HG03457 (cell line): ENCODE data around the gene PIPOX.
"Not testable (repeated sequence)": the region's sequence is repeated elsewhere in the genome, so short reads cannot be mapped to it uniquely, and the experiment has no call there.

ENCODE experiments used
- ATAC-seq: cut with Tn5 transposase; IDR thresholded peaks from one replicate; pipeline ENCODE4 v1.9.1; 2021; ENCODE audit warnings: moderate number of reproducible peaks; ENCODE audit not compliant: unreplicated experiment

Gene PIPOX

DNA sequence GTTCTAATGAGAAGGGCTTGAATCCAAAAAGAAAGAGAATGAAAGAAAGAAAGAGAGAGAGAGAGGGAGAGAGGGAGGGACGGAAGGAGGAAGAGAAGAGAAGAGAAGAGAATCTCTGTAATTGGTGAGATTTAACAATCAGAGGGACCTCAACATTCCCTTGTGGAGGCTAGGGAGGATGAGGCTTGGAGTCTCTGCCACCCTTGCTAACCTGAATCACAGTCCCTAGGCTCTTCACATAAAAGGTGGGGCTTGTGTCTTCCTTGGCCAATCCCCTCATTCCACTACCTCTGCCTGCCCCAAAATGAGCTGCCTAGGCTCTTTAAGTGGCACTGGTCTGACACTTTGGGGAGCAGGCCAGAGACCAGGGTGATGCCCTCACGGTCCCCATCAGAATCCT lies 30.1 kb downstream of the PIPOX start:
- ATAC-seq = no peak

DNA sequence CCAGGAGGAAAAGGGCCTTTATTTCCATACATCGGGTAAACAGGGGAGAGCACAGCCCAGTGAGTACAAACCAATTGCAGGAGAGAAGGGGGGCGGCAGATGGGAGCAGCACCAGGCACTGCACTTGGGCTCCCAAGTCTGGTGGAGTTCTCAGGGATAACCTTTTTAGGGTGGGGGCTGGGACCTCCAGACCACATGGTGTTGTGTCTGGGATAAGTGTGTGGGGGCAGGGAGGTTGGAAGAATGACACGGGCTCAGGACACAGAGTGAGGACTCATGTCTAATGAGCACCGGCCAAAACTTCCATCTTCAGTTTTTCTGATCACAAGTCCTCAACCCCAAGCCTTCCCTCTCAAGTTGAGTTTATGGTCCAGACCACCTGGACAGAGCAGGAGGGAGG lies 30.6 kb downstream of the PIPOX start:
- no peak for ATAC-seq

DNA sequence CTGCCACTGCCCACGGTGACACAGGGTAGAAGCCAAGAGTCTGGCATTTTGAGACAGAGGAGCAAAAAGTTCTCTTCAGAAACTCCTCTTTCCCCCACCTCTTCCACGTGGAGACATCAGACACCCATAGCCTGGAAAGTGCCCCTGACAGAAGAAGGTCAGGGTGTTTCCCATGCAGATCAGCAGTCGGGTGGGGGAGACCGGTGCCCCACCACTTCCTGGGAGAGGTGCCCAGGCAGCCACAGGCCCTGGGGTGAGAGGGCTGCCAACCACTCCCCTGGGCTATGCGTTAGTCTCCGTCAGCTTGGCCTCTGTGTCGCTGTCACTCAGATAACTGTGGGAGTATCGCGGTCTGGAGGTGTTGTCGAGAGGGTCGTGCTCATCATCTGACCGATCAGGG lies 31.5 kb downstream of the PIPOX start:
- ATAC-seq = no peak

DNA sequence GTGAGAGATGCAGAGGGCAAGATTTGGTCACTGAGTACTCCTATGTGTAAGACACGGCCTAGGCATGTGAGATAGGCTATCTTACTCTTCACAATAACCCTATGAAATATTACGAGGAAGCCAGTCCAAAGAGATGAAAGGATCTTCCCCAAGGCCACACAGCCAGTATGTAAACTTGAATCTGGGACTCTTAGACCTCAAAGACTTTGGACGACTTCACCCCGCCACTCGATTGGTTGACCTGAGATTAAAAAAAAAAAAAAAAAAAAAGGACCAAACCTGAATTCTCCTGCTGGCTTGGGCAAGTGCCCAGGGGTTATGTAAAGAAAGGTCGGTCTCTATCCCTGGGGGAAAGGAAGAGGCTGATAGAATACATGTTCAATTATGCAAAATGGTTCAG lies 33.1 kb downstream of the PIPOX start:
- no peak for ATAC-seq

DNA sequence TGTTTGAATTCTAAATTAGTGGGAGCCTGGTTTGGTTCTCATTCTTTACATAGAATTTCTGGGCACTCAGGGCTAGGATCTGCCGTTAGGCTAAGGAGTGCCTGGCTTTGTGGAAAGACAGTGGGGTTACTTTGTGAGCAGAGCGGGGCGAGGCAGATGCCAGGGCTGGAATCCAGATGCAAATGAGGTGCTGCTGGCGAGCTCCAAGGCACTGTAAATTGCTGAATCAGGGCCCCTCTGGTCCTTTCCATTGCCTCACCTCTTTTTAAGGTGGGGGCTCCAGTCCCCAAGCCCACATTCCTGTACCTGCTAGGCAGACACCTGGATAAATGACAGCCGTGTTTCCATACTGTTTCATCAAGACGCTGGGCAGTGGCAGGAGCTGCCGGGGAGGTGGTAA lies 33.8 kb downstream of the PIPOX start:
- no peak for ATAC-seq

DNA sequence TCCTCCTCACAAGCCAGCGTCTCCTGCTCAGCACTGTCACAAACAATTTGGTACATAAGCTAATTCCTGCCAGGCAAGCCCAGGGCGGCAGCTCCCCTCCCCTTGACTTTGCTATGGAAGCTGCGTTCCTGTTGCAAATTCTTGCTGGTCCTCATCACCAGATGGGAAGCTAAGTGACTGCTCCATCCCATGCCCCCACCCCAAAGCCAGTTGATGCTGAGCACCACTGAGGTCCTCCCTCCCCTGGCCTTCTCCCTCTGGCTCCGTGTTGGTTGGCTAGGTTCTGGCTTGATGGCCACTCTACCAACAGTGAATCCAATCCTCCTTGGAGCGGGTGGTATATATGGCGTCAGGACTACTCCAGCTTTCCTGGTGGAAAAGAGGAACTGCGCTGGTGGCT lies 34.4 kb downstream of the PIPOX start:
- no peak for ATAC-seq

DNA sequence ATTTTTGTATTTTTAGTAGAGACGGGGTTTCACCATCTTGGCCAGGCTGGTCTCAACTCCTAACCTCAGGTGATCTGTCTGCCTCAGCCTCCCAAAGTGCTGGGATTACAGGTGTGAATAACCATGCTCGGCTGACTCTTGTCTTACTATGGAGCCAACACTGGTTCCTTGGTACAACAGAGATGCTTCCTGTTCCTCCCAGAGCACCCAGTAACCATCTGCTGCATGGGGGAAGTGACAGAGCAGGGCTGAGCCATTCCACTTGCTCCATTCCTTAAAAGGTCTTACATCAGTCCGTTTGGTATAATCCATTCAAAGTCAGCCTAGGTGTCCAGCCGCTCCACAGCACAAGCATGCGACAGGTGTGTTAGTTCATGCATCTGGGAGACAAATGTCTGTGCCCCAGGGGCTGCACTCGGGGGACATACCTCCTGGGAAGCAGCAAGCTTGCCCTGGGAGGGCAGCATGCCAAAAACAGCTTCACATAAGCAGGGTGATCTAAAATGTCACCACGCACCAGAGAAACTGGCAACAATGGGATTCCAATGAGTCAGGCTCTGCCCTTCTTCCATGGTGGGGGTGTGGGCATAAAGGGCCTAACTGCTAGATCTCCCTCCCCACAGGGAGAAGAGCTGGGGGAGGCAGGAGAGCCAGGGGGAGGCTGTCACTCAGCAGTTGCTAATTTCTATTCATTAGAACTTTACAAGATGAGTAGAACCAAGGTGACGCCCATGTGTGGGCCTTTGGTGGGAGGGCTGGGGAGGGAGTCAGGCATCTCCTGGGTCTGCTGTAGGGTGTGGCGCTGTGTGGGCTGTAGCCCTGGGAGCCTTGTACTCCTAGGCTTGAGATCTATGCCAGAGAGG lies 35.5 kb downstream of the PIPOX start:
- no peak for ATAC-seq

DNA sequence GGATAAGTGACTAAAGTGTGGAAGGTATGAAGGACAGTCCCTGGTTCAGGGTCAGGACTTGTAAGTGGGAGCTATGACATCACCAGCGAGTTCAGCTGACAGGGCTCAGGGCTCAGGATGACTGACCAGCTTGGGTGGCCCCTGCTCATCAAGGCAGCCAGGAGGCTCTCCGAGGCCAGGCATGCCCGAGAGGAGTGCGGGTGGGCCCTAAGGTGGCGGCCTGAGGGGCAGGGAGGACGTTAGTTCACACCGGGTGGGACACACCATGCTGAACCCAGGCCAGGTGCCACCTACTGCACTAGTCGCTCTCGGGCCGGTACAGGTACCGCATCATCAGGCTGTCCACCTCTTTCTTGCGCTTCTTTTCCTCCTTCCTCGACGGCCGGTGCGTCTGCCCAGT lies 36.5 kb downstream of the PIPOX start:
- ATAC-seq = no peak

DNA sequence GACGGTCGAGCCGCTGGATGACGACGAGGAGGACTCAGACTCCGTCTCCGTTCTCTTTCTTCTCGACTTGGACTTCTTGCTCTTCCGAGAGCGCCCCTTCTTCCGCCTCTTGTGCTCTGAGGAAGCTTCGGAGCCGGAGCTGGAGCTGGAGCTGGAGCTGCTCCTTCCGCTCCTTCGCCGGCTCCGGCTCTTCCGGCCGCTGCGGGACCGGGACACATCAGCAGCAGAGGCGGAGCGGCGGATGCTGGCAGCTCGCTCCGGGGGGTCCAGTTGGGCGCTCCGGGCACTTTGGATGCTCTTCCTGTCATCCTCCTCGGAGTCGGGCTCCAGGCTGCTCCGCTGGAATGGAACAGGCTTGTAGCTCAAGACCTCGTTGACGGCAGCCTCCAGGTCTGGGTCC lies 36.9 kb downstream of the PIPOX start:
- no peak for ATAC-seq

DNA sequence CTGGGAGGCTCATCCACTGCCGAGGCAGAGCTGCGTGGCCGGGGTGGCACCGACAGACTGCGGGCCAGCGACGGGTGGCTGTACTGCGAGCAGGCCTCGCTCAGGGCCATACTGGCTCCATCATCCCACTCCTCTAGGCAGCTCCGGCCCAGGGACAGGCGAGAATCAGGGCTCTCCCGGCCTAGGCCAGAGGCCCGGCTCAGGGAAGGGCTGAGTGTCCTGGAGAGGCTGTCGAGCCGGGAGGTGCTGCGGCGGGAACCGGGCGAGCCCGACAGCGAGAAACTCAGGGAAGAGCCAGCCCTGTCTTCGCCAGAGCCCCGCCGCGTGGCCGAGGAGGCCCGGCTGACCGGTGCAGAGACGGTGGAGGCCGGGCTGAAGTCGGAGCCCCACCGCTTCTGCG lies 37.4 kb downstream of the PIPOX start:
- ATAC-seq = no peak

DNA sequence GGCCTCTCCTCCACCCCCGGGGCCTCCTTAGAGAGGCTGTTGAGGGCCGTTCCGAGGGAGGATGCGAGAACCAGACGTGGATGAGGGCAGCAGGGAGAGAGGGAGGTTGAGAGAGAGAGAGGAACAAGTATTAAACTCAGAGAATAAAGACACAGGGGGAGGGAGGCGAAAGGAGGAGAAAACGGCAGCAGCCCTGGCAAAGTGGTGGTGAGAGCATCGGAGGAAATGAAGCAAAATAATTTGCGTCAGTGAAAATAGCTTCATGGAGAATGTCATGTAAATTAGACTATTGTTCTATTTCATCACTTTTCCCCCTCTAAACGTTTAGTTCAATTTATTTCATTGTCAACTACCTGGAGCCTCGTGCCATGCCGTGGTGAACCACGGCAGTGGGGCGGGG lies 38.0 kb downstream of the PIPOX start:
- ATAC-seq = no peak

DNA sequence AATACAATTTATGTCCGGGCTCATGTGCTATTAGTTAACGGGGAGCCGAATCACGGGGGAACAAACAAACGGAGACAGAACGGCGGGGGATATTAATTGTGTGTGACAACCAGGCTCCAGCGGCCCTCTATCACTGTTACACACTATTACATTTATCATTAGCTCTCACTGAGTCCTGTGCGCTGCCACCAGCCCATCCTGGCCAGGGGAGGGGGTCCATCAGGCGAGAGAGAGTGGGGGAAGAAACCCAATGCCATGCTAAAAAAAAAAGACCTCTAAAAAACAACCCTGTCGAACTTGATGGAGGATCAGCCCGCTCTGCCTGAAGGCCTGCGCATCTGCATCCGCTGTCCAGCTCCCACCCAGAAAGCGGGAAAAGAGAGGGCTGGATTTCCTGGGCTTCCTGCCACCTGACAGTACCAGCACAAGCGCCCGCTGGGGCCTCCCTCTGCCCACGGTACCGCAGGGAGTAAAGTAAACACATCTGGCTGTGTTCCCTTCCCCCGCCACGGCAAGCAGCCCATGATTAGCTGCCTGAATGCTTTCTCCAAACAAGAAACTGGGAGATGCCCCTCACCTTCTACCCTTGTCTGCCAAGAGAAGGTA lies 41.7 kb downstream of the PIPOX start:
- ATAC-seq = no peak

DNA sequence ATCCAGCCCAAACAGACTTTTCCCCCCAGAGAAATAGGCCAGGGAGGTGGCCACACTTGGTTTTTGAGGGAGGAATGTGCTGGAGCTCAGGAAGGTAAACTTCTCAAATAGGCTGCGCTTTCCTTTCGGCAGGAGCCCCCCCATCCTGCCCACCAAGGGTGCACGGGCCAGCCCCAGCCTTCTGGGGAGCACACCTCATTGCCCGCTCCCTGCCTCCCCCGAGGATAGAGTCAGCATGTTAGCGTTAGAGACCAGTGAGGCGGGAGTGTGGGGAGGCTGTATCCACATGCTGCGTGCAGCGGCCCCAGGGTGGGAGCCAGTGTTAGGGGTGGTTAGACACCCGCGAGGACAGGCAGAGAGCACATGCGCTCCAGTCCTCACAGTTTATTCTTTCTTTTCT lies 42.3 kb downstream of the PIPOX start:
- no peak for ATAC-seq

DNA sequence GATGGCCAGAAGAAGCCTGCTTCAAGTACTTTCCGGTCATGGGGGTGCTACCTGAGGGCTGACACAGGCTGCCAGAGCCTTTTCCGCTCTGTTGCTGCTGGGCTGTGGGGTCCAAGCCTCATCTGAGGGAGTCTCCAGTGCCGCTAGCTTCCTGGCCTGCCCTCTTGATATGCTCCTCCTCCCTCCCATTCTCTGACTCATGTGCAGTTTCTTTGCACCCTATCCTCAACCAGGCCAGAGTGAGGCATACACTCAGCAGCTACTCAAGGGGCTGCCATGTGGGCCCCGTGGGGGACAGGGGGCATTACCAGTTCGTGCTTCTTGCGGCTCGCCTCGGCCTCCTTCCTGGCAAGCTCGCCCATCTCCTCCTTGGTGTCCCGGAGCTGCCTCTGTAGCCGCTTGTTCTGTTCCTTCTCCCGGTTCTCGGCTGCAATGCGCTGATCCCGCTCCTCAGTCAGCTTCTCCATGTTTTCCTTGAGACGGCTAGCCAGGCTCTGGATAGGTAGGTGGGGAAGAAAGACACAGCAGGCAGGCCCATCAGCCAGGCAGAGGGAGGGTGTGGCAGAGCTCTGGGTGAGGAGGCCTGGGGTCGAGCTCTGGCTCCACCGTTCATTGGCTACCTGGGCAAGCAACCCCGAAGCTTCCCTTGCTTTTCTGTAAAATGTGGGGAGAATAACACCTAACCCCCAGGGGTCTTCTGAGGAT lies 43.8 kb downstream of the PIPOX start:
- ATAC-seq = no peak

DNA sequence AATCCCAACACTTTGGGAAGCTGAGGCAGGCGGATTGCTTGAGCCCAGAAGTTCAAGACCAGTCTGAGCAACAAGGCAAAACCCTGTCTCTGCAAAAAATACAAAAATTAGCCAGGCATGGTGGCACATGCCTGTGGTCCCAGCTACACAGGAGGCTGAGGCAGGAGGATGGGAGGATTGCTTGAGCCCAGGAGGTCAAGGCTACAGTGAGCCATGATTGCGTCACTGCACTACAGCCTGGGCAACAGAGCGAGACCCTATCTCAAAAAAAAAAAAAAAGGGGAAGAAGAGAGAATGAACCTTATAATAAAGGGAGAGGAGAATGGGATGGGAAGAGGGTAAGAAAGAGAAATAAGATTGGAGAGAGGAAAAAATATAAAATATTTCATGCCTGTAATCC lies 45.8 kb downstream of the PIPOX start:
- ATAC-seq = not testable (repeated sequence)

DNA sequence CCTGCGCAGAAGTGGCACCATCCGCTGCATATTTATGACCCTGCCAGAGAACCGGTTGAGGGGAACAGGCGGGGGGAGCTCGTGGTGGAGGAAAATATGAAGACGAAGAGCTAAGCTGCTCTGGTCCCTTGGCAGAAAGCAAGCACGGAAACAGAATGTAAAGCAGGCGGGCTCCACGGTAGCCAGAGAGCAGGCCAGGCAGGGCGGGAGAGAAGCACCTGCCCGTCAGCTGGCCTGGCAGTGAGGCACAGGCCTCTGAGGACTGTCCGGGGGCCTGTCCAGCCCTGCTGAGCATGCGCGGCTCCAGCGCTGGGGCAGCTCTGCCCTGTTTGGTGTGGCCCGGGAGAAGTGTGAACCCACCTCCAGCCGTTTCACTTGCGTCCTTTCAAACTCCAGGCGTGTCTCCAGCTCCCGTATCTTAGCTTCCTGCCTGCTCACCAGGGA lies 46.7 kb downstream of the PIPOX start:
- ATAC-seq = no peak

DNA sequence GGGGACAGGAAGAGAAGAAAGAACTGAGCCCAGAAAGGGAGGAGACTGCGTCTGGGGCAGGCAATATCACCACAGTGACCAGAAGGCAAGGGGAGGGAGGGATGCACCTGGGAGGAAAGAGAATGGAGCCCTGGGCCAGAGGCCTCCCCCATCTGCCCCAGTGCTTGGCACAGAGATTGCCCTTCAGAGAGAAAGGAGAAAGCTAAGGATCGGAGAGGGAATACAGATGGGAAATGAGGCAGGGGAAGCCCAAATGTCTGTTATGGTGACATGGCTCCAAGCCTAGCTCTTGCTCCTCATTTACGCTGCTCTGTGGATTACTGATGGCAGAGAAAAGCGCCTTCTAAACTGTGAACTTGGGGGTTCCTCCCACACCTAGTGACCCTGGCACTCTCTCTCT lies 47.2 kb downstream of the PIPOX start:
- ATAC-seq = no peak

DNA sequence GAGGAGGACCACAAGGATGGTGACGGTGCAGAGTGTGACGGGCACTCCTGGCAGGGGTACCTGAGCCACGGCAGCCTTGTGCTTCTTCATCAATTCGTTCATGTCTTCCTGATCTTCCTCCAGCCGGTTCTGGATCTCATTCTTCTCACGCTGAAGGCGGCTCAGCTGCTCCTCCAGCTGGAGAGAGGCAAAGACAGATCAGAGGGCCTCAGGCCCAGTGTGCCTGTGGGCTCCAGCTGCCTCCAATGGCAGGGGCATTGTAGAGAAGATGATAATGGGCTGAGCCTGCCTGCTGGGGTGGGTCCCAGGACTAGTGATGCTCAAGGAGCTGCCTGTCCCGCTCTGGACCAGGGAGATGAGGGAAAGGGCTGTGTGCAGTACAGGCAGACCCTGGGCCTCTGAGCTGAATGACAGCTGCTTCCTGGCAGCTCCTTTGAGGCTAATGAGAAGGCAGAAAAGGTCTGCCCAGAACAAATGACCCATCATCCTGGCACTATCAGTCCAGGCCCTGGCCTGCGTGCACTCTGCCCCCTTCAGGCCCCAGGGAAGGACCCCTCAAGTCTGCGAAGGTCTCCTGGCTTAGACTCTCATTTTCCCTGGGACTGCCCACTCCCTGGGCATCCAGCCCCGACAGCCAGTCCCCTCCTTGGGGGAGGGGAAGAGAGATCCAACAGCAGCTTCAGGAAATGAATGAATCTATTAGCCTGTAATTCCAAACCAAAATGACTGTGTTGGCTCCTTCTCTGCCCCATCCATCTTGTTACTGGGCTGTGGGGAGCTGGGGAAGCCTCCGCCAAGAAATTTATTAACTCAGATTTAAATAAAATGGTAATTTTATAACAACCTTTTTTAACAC lies 48.0 kb downstream of the PIPOX start:
- ATAC-seq = no peak

DNA sequence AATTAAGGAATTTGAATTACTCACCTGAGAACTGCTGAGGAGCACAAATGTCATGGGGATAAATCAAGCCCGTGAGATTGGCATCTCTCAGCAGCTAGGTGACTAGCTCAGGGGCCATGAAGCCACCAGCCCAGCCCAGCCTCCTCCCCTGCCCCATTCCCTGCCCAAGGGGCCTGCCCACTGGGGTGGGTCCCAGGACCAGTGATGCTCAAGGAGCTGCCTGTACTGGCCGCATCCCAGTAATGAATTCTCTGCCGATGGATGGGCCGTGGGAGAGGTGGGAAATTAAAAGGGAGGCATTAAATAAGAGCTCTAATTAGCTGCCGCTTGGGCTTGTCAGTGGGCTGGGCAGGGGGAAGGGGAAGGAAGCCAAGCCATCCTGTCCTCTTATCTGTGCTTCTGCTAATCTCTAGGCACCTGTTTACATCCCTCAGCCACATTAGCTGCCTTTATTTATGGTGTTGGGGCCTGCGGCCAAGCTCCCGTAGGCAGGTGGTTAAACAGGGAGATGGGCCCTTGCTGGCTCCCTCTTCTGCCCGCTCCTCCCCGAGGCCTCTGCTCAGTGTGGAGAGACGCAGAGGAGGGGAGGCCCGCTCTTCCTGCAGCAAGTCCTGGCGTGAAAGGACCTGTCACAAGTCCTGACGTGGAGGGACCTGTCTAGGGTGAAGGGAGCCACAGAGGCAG lies 48.8 kb downstream of the PIPOX start:
- ATAC-seq = no peak

DNA sequence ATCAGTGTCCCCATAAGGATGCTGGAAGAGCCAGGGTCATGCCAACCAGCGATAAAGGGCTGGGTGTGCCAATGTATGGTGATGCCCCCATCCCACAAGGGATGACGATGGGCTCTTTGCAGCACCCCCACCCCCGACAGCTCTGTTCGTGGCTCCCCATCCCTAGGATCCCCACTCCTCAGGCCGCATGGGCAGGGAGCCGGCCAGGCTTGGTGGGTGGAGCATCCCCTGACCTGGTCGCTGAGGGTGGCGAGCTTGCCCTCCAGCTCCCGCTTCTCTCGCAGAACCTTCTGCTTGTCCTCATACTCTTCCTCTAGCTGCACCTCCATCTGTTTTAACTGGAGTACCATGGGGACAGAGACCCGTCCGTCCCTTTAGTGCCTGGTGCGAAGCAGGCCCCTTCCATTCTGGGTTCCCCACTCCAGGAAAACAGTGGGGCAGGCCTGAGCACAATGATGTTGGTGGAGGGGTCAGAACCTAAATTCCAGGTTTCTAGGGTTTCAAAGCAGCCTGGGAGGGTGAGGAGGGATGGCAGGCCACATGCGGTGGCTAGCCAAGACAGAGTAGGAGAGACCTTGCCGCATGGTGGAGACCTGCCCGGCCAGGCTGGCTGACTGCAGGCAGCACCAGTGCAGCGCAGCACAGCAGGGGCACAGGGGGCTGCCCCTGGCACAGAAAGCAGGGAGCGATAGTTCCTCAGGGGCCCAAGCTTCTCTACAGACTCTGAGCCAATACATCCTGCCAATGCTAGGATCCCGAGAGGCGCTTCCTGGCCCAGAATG lies 50.3 kb downstream of the PIPOX start:
- no peak for ATAC-seq
